GM19463 (cell line): ENCODE results near the gene ATF5.

Experiments
- ATAC-seq: cut with Tn5 transposase; IDR thresholded peaks from one replicate; pipeline ENCODE4 v1.9.1; 2021; ENCODE audit warnings: mild to moderate bottlenecking, moderate library complexity; ENCODE audit not compliant: unreplicated experiment

The ATF5 gene, protein sequence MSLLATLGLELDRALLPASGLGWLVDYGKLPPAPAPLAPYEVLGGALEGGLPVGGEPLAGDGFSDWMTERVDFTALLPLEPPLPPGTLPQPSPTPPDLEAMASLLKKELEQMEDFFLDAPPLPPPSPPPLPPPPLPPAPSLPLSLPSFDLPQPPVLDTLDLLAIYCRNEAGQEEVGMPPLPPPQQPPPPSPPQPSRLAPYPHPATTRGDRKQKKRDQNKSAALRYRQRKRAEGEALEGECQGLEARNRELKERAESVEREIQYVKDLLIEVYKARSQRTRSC

DNA sequence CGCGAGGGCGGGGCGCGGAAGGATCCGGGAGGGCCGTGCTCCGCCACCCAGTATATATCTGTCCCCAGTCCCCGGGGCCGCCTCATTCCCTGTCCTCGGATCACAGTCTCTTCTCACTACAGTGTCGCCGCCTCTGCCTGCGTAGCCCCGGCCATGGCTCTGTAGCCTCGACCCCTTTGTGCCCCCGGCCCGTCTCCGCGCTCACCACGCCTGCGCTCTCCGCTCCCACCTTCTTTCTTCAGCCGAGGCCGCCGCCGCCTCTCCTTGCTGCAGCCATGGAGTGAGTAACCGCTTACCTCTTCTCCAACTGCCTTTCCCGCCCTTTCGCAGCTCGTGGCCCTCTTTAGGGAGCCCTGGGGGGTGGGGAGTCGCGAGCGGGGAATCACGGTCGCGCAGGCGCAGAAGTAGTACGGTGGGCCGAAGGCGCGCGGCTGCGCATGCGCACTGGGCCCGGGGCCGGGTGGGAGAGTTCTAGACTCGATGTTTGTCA is at the start of gene ATF5, which contains the start of gene NUP62:
ATF5 (plus strand) TSS at position 85 of the 490 bp plus-strand sequence. CDS start 1,646 bp downstream, outside the sequence.
NUP62 (minus strand) TSS at position 384 of the 490 bp plus-strand sequence. CDS start 19,697 bp downstream, outside the sequence.
- ATAC-seq, result peak; percentile 45

DNA sequence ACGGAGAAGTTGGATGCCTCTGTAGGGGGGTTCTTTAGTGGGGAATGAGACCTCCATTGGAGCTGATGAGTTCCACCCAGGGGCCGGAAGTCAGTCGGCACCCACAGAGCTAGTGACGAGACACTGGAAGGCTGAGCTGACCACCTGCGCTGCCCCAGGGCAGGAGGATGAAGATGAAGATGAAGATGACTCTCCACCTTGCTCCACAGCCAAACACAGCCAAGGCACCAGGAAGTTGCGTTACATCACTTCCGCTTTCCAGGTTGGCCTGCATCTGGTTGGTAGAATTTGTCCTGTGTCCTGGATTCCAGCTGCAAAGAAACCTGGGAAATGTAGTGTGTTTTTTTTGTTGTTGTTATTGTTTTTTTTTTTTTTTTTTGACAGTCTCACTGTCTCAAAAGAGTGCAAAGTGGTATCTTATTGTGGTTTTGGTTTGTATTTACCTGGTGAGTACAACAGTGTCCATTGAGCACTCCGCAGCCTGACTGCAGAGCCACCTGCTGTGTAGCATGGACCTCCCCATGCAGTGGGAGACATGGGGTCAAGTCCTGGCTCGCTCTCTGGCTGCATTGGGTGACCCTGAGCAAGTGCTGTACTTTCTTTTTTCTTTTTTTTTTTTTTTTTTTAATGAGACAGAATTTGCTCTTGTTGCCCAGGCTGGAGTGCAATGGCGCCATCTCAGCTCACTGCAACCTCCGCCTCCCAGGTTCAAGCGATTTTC is 49.6 kb upstream of the ATF5 start:
- ATAC-seq, result no peak

DNA sequence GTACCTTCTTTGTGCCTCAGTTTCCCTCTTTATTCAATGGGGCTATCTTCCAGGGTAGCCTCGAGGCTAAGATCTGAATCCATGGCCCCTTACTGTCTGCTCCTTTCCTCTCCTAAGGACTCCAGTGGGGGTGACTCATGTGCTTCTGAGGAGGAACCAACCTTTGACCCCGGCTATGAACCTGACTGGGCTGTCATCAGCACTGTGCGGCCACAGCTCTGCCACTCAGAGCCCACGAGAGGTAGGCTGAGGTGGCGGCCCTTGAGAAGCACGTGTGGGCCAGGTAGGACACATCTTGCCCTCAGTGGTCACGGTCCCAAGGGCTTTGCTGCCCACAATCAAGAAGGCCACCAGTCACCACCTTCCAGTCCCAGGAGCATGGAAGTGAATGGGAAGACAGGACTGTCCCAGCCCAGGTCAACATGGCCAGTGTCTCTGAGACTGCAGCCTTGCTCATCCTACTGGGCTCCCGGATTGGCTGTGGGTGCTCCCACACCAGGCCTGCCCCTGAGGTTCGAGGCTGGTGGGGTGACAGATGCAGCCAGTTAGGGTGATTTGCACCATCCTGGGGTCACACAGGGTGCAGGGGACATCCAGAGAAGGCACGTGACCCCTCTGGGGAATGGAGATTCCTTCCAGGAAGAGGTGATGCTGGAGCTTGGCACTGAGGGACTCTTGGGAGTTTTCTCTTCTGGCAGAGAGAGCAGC is 48.7 kb upstream of the ATF5 start:
- no peak for ATAC-seq

DNA sequence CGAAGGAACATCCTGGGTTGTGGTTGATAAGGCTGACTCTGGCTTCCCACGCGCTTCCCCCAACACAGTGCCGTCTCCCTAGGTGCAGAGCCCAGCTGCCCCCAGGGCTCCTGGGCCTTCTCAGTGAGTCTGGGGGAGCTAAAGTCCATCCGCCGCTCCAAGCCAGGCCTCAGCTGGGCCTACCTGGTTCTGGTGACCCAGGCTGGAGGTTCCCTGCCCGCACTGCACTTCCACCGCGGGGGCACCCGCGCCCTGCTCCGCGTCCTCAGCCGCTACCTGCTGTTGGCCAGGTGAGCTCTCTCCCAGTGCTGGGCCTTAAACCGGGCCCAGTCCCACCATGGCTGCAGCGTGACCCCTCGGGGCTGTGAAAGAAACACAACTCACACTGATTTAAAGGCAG is 47.8 kb upstream of the ATF5 start:
- no peak for ATAC-seq

DNA sequence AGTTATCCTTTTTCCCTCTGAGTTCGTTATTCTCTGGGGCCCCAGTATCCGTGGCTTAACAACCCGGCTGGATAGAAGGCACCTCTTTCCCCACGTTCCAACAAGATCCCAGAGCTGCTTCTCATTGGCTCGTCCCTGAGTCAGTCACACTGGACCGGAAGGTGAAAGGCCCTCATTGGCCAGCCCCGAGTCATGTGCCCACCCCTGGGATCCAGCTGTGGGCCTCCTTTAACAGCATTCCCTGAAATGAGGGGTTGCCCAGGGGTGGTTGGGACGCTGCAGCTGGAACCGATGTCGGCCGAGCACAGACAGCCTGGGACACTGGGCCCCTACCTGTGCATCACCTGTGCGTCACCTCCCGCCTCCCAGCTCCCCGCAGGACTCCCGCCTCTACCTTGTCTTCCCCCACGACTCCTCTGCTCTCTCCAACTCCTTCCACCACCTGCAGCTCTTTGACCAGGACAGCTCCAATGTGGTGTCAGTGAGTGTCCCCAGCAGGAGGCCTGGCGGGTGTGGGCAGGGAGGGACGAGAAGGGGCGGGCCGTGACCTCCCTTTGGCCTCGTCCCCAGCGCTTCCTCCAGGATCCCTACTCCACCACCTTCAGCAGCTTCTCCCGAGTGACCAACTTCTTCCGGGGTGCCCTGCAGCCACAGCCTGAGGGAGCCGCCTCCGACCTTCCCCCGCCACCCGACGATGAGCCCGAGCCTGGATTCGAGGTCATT is 47.2 kb upstream of the ATF5 start:
- ATAC-seq, result no peak

DNA sequence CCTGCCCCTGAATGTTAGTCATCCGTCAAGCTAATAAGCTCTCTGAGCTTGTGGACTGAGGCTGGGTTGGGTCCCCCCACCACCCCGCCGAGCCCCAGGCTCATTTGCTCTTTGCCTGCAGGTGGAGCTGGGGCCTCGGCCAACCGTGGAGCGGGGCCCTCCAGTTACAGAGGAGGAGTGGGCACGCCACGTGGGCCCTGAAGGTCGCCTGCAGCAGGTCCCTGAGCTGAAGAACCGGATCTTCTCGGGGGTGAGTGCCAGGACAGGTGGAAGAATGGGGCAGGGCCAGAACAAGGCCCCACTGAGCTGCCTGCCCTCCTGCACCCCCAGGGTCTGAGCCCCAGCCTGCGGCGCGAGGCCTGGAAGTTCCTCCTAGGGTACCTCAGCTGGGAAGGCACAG is 46.4 kb upstream of the ATF5 start:
- ATAC-seq, result no peak

DNA sequence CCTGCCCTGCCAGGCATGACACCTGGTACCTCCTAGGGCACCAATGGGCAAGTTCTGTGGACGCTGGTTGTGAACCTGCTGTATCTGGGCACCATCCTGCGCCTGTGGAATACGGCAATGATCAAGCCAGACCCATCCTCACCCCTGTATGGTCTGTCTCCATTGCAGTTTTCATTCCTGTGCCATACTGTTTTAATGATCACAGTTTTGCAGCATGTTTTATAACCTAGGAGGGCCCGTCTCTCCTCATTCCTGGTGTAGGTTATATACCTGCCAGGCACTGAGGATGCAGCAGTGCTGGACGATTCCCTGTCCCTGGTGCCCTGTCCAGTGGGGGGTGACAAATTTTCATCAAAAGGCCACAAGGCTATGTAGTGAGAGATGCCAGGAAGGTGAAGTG is 45.9 kb upstream of the ATF5 start:
- ATAC-seq, result no peak

DNA sequence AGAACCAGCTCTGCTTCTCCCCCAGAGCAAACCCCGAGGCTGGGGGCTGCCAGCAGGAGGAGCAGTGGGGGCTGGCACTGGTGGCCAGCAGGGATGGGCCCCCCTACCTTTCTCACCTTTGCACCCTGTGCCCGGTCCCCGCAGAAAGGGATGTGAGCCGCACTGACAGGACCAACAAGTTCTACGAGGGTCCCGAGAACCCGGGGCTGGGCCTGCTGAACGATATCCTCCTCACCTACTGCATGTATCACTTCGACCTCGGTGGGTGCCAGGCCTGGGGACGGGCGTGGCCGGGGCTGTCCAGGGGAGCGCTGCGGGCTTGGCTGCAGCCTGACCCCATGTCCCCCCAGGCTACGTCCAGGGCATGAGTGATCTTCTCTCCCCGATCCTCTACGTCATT is 44.9 kb upstream of the ATF5 start:
- ATAC-seq, result no peak

DNA sequence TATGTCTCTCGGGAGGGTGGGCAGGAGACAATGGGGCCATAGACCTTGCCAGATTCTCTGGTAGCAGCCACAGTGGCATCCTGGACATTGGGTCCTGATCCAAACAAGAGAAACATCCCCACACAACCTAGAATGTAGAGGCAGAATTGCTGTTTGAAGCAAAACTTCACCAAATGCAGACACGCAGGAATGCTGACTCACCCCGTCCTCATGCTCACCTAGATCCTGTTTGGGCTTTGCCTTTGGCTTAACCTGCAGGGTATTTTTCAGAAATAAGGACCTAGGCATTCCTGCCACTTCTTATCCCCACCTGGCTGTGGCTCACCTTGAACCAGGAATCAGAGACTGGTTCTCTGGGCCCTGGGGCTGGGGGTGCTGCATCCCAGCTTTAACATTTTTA is 44.2 kb upstream of the ATF5 start:
- ATAC-seq, result no peak

DNA sequence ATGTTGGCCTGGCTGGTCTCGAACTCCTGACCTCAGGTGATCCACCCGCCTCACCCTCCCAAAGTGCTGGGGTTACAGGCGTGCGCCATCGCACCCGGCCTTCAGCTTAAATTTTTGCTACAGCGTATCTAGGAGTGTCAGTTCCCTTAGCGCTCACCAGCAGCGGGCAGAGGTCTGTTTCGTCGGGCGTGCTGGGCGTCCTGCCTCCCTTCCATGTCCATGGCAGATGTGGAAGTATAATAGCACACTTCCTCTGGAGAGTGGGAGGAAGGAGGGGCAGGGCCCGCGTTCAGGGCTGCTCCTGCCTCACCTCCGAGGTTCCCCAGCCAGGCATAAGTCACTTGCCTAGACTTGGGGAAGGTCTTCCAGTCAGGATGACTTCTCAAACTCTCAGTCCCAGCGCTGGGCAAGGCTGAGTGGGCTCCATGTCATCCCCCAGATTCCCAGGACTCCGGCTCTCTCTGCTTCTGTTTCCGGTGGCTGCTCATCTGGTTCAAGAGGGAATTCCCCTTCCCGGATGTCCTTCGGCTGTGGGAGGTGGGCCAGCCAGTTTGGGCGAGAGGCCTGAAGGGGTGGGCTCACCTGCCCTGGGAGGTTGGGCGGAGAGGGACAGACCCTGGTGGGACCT is 41.9 kb upstream of the ATF5 start:
- ATAC-seq, result no peak

DNA sequence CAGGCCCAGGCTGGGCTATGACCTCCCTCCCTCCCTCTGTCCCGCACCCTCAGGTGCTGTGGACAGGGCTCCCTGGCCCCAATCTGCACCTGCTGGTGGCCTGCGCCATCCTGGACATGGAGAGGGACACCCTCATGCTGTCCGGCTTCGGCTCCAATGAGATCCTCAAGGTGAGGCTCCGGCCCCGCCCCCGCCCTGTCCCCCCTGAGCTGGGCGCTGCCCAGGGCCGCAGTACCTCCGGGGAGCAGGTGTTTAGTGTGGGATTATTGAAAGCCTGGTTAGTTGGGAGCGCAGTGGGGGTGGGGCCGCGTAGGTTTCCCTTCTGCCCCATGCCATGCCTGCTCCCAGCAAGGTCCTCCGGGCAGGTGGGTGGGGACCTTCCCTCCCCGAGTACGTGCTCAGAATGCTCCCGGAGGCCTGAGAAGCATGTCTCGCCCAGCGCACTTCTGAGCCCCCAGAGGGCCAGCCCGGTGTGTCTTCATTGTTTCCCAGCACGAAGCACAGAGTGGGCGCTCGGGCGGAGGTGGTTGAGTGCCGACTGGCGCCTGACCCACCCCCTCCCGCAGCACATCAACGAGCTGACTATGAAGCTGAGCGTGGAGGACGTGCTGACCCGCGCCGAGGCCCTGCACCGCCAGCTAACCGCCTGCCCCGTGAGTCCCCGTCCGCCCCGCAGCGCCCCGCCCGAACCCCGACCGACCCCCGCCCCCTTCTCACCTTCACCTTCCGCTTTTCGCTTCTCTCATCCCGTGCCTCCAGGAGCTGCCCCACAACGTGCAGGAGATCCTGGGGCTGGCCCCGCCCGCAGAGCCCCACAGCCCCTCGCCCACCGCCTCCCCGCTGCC is 41.1 kb upstream of the ATF5 start:
- ATAC-seq, result no peak

DNA sequence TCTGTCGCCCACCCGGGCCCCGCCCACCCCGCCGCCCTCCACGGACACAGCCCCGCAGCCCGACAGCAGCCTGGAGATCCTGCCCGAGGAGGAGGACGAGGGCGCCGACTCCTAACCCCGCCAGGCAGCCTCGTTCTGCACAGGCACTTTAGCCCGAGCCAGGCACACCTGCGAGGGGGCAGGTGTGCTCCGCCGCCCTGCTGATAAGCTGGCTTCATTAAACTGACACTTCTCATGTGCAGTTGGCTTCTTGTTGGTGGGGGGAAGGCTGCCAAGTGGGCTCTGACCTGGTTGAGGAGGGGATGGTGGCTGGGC is 40.5 kb upstream of the ATF5 start:
- ATAC-seq, result no peak

DNA sequence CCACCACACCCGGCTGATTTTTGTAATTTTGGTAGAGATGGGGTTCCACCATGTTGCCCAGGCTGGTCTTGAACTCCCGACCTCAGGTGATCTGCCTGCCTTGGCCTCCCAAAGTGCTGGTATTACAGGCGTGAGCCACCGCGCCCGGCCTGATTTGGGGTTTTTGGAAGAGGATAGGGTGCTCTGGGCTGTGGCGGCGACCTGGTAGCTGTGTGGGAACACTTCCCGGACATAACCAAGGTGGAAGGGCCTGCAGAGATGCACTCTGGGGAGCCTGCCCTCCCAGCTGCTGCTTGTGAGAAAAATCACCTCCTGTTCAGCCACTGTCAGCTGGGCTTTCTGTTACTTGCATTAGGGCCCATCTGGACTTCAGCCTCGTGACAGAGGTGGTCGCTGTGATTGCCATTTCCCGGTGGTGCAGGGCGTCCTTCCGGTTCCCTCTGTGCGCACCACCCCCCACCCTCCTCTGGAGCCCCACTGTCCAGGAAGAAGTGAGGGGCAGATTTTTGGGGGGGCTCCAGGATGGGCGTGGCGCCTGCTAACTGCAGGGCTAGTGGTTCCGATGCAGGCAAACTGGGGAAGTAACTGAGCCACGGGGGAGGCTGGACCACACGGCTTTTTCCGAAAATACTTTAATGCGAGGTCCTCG is 39.8 kb upstream of the ATF5 start:
- no peak for ATAC-seq

DNA sequence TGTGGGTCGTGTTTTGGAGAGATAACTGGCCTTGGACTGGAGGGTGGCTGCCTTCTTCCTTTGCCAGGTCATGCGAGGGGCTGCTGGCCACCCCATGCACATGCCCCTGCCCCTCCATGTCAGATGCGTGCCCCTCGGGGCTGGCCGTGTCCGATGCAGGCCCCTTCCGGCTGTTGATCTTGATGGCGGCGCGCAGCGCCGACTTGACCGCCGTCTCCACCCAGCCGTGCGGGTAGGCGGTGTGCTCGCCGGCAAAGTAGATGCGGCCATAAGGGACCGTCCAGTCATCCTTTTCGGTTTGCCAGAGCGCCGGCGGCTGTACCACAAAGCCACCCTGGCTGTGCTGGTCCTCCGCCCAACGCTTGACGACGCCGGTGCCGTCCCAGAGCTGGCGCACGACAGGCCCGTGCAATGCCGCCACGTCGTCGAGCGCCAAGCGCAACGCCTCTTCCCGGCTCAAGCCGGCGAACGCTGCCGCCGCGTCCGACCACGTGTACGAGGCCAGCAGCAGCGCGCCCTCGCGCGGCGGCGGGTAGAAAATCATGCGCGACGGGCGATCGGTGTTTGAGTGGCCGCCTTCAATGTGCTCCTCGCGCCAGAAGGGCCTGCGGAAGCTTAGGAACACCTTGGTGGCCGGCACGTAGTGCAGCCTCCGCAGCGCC is 39.2 kb upstream of the ATF5 start:
- no peak for ATAC-seq

DNA sequence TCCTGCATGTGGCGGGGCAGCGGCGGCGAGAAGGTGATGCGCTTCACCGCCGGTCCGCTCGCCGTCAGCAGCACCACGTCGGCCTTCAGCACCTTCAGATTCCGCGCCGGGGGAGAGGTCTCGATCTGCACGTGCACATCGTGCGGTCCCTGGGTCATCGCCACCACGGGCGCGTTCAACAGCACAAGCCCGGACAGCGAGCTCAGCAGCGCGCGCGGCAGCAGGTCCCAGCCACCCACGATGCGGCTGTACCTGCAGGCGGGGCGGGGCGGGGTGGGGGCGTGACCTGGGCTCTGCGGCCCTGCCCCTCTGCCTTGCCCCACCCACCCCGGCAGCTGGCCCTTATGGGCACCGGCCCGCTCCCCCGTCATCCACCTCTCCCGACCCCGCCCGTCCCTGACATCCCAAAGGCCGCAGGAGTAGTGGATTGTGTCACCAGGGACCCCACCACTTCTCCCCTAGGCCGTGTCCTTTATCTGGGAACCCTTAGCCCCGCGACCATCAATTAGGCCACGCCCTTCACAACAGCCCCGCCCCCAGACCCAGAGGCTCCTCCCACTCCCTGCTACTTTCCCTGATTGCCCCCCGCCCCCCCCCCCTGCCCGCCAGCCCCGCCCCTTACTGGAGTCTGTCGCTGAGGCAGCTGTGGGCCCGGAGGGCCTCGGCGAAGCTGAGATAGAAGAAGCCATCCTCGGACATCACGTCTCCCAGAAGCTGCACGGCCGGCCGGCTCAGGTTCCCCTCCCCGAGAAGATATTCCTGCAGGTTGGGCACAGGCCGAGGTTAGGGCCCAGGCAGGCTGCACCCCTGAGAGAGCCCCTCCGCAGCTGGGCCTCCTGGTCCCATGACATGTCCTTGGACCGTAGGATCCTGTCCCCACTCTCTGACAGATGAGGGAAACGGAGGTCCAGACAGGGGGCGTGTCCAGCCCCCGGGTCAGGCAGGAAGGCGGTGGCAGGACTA is 38.4 kb upstream of the ATF5 start:
- ATAC-seq, result no peak

DNA sequence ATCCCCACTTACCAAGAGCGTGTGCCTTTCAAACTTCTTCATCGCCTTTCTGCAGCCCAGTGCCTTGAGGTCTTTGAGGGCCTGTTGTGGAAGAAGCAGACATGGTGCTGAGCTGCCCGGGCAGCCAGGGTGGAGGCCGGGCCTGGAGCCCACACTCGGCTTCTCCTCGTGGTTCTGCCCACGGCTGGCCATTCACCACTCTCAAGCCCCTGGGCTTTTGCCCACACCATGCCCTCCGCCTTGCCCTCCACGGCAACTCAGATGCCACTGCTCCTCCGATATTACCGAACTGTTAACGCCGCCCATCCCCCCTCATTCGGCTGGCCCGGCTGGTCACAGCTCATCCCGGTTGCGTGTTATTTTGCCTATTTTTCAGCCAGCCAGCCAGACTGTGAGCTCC is 37.6 kb upstream of the ATF5 start:
- ATAC-seq, result no peak

DNA sequence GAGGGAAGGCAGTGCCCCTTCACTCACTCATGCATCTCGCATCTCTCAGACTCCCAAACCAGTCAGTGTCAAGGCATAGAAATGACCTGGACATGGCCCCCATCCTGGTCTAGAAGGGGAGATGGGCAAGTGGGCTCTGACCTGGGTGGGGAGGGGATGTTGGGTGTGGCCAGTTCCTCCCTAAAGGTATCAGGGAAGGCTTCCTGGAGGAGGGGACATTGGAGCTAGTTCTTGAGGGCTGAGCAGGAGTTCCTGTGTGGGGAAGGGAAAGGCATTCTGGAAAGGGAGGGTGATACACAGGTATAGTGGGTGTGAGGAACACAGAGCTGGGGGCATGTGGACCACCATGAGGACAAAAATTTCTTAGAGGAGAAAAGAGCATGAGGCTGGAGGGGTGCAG is 36.3 kb upstream of the ATF5 start:
- ATAC-seq, result no peak
